ENCODE measurements around the gene AATK.

AATK gene

GRCh38 chr17:81187586-81188490 lies 21.8 kb upstream of the AATK start:
- TF ChIP-seq, protein P1, sequence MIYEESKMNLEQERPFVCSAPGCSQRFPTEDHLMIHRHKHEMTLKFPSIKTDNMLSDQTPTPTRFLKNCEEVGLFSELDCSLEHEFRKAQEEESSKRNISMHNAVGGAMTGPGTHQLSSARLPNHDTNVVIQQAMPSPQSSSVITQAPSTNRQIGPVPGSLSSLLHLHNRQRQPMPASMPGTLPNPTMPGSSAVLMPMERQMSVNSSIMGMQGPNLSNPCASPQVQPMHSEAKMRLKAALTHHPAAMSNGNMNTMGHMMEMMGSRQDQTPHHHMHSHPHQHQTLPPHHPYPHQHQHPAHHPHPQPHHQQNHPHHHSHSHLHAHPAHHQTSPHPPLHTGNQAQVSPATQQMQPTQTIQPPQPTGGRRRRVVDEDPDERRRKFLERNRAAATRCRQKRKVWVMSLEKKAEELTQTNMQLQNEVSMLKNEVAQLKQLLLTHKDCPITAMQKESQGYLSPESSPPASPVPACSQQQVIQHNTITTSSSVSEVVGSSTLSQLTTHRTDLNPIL (CRISPR knock-in tag; IDR thresholded peaks at IDR 0.05; ENCODE audit: low read depth) = no peak
- no peak for TF ChIP-seq SNAI2 (CRISPR knock-in tag; IDR thresholded peaks at IDR 0.05)
- TF ChIP-seq CSDC2 (CRISPR knock-in tag; IDR thresholded peaks at IDR 0.05) = no peak
- TF ChIP-seq ESRRG (CRISPR knock-in tag; IDR thresholded peaks at IDR 0.05) = no peak
- no peak for TF ChIP-seq ZFP3 (CRISPR knock-in tag; IDR thresholded peaks at IDR 0.05)
- TF ChIP-seq, protein P2, sequence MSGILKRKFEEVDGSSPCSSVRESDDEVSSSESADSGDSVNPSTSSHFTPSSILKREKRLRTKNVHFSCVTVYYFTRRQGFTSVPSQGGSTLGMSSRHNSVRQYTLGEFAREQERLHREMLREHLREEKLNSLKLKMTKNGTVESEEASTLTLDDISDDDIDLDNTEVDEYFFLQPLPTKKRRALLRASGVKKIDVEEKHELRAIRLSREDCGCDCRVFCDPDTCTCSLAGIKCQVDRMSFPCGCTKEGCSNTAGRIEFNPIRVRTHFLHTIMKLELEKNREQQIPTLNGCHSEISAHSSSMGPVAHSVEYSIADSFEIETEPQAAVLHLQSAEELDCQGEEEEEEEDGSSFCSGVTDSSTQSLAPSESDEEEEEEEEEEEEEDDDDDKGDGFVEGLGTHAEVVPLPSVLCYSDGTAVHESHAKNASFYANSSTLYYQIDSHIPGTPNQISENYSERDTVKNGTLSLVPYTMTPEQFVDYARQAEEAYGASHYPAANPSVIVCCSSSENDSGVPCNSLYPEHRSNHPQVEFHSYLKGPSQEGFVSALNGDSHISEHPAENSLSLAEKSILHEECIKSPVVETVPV (CRISPR knock-in tag; IDR thresholded peaks at IDR 0.05) = no peak
- no peak for TF ChIP-seq ZFP30 (CRISPR knock-in tag; IDR thresholded peaks at IDR 0.05)
- no peak for TF ChIP-seq TOX (CRISPR knock-in tag; IDR thresholded peaks at IDR 0.05; ENCODE audit: borderline replicate concordance)
- TF ChIP-seq, protein P3, sequence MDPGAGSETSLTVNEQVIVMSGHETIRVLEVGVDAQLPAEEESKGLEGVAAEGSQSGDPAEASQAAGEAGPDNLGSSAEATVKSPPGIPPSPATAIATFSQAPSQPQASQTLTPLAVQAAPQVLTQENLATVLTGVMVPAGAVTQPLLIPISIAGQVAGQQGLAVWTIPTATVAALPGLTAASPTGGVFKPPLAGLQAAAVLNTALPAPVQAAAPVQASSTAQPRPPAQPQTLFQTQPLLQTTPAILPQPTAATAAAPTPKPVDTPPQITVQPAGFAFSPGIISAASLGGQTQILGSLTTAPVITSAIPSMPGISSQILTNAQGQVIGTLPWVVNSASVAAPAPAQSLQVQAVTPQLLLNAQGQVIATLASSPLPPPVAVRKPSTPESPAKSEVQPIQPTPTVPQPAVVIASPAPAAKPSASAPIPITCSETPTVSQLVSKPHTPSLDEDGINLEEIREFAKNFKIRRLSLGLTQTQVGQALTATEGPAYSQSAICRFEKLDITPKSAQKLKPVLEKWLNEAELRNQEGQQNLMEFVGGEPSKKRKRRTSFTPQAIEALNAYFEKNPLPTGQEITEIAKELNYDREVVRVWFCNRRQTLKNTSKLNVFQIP (CRISPR knock-in tag; IDR thresholded peaks at IDR 0.05; ENCODE audit: borderline replicate concordance, low read depth) = no peak
- no peak for TF ChIP-seq OSR1 (CRISPR knock-in tag; IDR thresholded peaks at IDR 0.05)
- TF ChIP-seq ZC3H10 (CRISPR knock-in tag; IDR thresholded peaks at IDR 0.05) = no peak
- no peak for TF ChIP-seq PPARA (CRISPR knock-in tag; IDR thresholded peaks at IDR 0.05; ENCODE audit: borderline replicate concordance)
- ATAC-seq = no peak

DNA sequence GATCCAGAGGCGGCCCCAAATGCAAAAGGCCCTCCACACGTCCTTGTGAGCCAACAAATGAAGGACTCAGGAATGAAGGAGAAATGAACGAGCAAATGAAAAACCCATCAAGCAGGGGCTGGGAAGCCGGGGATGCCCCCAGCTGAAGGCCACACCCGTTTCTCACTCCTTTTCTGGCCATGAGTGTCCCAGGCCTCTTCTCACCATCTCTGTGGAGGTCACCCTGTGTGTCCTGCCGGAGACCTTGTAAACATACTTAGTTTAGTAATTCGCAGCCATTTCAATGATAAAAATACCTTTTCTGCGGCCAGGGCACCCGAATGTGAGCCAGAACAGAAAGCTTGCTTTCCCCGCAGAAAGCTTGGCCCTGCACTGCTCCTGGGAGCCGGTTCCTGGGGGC lies 21.1 kb upstream of the AATK start:
- no peak for ATAC-seq
- TF ChIP-seq SNAI2 (CRISPR knock-in tag; IDR thresholded peaks at IDR 0.05) (no peak), ISL1 (CRISPR knock-in tag; IDR thresholded peaks at IDR 0.05) (no peak), ZC3H10 (CRISPR knock-in tag; IDR thresholded peaks at IDR 0.05) (no peak), RARB (CRISPR knock-in tag; IDR thresholded peaks at IDR 0.05) (no peak), ARNTL (CRISPR knock-in tag; IDR thresholded peaks at IDR 0.05; ENCODE audit: borderline replicate concordance, low read depth) (no peak), OSR1 (CRISPR knock-in tag; IDR thresholded peaks at IDR 0.05) (no peak), GLIS3 (CRISPR knock-in tag; IDR thresholded peaks at IDR 0.05) (no peak), ZNF8 (CRISPR knock-in tag; IDR thresholded peaks at IDR 0.05) (no peak), ZFP3 (CRISPR knock-in tag; IDR thresholded peaks at IDR 0.05) (no peak), CSDC2 (CRISPR knock-in tag; IDR thresholded peaks at IDR 0.05) (no peak), TCF4 (CRISPR knock-in tag; IDR thresholded peaks at IDR 0.05; ENCODE audit: borderline replicate concordance) (no peak), TSHZ2 (CRISPR knock-in tag; IDR thresholded peaks at IDR 0.05) (no peak), ZFP30 (CRISPR knock-in tag; IDR thresholded peaks at IDR 0.05) (no peak)
- TF ChIP-seq, protein P1 (CRISPR knock-in tag; IDR thresholded peaks at IDR 0.05; ENCODE audit: low read depth) = no peak
- TF ChIP-seq, protein P2 (CRISPR knock-in tag; IDR thresholded peaks at IDR 0.05) = no peak
- TF ChIP-seq, protein P3 (CRISPR knock-in tag; IDR thresholded peaks at IDR 0.05; ENCODE audit: borderline replicate concordance, low read depth) = no peak

Measured in SK-N-SH treated with all-trans-retinoic acid at 6 μM for 48 hours (cell line).